Esophagus muscularis mucosa (tissue), 4 donors: Measurements from ENCODE around the gene S100A8.

ENCODE experiments used
- EP300 ChIP-seq: sonication (generic); formaldehyde crosslinking; IDR thresholded peaks from one replicate; pipeline ENCODE4 v1.6.1; 2017; ENCODE audit warnings: antibody characterized with exemption
- POLR2A ChIP-seq: fragments of 450-650 bp; IDR thresholded peaks from one replicate; pipeline ENCODE4 v1.6.1; 2017; ENCODE audit warnings: antibody characterized with exemption, moderate library complexity, mild to moderate bottlenecking, low read depth
- TF ChIP-seq, protein P1 (sequence below), 3 experiments: fragments of 200-600 bp in 2 of 3; fragments of 450-650 bp in 1 of 3; sonication (generic) in 2 of 3; IDR thresholded peaks; one replicate each; pipeline ENCODE4 v1.5.1; 2017 to 2019; ENCODE audit warnings: antibody characterized with exemption in 3 of 3, mild to moderate bottlenecking in 2 of 3, moderate library complexity in 1 of 3

DNA sequence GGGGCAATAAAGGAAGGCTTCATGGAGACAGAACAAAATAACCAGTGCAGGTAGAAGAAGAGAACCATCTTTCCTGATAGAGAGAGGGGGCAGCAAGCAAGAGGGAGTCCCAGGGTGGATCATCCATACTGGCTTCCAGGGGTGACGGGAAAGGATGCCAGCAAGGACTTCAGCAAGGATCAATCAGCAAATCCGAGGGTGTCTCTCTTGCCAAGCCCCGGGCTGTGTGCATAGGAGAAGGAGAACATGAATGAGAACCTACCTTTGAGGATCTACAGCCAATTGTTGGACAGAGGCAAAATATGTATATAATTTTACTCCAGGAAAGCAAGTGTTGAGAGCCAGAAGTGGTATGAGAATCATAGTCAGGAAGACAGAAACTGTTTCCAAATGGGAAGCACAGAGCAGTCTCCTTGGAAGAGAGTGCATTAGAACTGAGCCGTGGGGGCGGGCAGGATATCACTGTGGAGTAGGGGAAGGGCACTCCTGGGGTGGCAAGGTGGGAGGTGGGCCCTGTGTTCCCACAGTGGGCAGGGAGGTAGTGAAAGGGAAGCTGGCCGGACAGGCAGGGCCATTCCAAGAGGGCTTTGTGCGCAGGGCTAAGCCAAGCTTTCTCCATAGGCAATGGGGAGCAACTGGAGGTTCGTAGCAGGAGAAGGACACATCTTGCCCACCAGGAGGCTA is 34.3 kb downstream of the S100A8 start:
- TF ChIP-seq POLR2A (no peak), EP300 (no peak)
- TF ChIP-seq, protein P1, sequence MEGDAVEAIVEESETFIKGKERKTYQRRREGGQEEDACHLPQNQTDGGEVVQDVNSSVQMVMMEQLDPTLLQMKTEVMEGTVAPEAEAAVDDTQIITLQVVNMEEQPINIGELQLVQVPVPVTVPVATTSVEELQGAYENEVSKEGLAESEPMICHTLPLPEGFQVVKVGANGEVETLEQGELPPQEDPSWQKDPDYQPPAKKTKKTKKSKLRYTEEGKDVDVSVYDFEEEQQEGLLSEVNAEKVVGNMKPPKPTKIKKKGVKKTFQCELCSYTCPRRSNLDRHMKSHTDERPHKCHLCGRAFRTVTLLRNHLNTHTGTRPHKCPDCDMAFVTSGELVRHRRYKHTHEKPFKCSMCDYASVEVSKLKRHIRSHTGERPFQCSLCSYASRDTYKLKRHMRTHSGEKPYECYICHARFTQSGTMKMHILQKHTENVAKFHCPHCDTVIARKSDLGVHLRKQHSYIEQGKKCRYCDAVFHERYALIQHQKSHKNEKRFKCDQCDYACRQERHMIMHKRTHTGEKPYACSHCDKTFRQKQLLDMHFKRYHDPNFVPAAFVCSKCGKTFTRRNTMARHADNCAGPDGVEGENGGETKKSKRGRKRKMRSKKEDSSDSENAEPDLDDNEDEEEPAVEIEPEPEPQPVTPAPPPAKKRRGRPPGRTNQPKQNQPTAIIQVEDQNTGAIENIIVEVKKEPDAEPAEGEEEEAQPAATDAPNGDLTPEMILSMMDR (IDR thresholded peaks at IDR 0.05) = no peak
